Spinal cord (tissue), 10 donors: ENCODE measurements around the gene HLA-B. TPM values are rescaled to one million over a fixed set of nuclear protein-coding genes. Genes with fewer than 3 reads are reported as not detected.

ENCODE experiments used
- DNase-seq, 6 donors: peaks; one replicate each; pipeline versions ENCODE4 v3.0.0 to v3.0.0-alpha.2; 2013 to 2015; ENCODE audit warnings: low spot score in 6 of 6, low read depth in 4 of 6
- H3K27ac ChIP-seq: one replicate; pipeline ENCODE4 v1.5.1; 2013; ENCODE audit warnings: low read depth, low read length, control low read depth
- H3K27me3 ChIP-seq: one replicate; pipeline ENCODE4 v1.6.1; 2013; ENCODE audit warnings: low read length; ENCODE audit not compliant: control insufficient read depth, insufficient read depth
- H3K36me3 ChIP-seq: one replicate; pipeline ENCODE4 v1.6.1; 2013; ENCODE audit warnings: low read length; ENCODE audit not compliant: control insufficient read depth, insufficient read depth
- H3K4me1 ChIP-seq: one replicate; pipeline ENCODE4 v1.6.1; 2013; ENCODE audit warnings: low read length; ENCODE audit not compliant: control insufficient read depth, insufficient read depth
- H3K4me3 ChIP-seq: one replicate; pipeline ENCODE4 v1.5.1; 2013; ENCODE audit warnings: low read depth, low read length, control low read depth
- H3K9me3 ChIP-seq: one replicate; pipeline ENCODE4 v1.6.1; 2013; ENCODE audit warnings: low read length; ENCODE audit not compliant: control insufficient read depth, insufficient read depth
- WGBS: methylation state at CpG from one replicate; pipeline ENCODE4 v1.1.5; 2013; ENCODE audit warnings: missing lambda C conversion rate; ENCODE audit not compliant: insufficient coverage; 5-methylcytosine and 5-hydroxymethylcytosine counted together
- polyA plus RNA-seq, 2 donors: library from polyadenylated mRNA; unstranded; fragments of 120-200 nt; gene quantifications; one replicate each; pipeline ENCODE4 v1.2.1, GENCODE V29; 2013; ENCODE audit not compliant: insufficient read length in 2 of 2
- total RNA-seq, 2 donors: library from RNA; depleted of rRNA in 1 of 2; stranded (reverse); fragments of 120-200 nt in 1 of 2; fragments of >200 nt in 1 of 2; gene quantifications; one replicate each; pipeline versions ENCODE4 v1.2.3 to v1.2.4, GENCODE V29; 2013 to 2014
- donor health status: healthy.

HLA-B gene
- total and polyA plus RNA-seq, 4 donors, result 126 to 189 (median 151) TPM

- H3K27me3 ChIP-seq, result peaks cover 20% of the 10 kb centered on the region
- WGBS, result 89% methylated on average over 3 of the region's 5 CpGs
- DNase-seq, result no peak
- H3K9me3 ChIP-seq, result no peaks in the 10 kb centered on the region
- H3K4me3 ChIP-seq, result no peak overlapping the region
- H3K36me3 ChIP-seq, result no peaks in the 10 kb centered on the region
- H3K4me1 ChIP-seq, result peaks cover 10% of the 10 kb centered on the region
- no peak overlapping the region for H3K27ac ChIP-seq
These were observed 1.4 kb downstream of the HLA-B start for GRCh38 chr6:31355583-31355948.

- Histone ChIP-seq H3K27me3 (peaks cover 16% of the 10 kb centered on the region), H3K4me1 (peaks cover 10% of the 10 kb centered on the region), H3K36me3 (no peaks in the 10 kb centered on the region), H3K9me3 (no peaks in the 10 kb centered on the region), H3K27ac (no peak overlapping the region), H3K4me3 (no peak overlapping the region)
- DNase-seq, result no peak
- 88% methylated on average over 6 of the region's 11 CpGs for WGBS
These were observed 2.0 kb downstream of the HLA-B start for GRCh38 chr6:31354864-31355582.

GRCh38 chr6:31354158-31354863 is 2.7 kb downstream of the HLA-B start:
- Histone ChIP-seq H3K4me1 (peaks cover 10% of the 10 kb centered on the region), H3K4me3 (no peak overlapping the region), H3K27ac (no peak overlapping the region), H3K9me3 (no peaks in the 10 kb centered on the region), H3K27me3 (peaks cover 14% of the 10 kb centered on the region), H3K36me3 (no peaks in the 10 kb centered on the region)
- WGBS, result 94% methylated on average over 1 of the region's 11 CpGs
- no peak for DNase-seq

- Histone ChIP-seq H3K9me3 (no peaks in the 10 kb centered on the region), H3K27ac (no peak overlapping the region), H3K4me1 (peaks cover 10% of the 10 kb centered on the region), H3K27me3 (peaks cover 10% of the 10 kb centered on the region), H3K36me3 (no peaks in the 10 kb centered on the region), H3K4me3 (no peak overlapping the region)
- peak in 1 of 6 donors; percentile 6 for DNase-seq
- 69% methylated on average over 4 of the region's 6 CpGs for WGBS
These were observed 3.5 kb downstream of the HLA-B start for GRCh38 chr6:31353384-31353945.

- WGBS, result 78% methylated on average over 2 of the region's 6 CpGs
- H3K4me1 ChIP-seq, result peaks cover 10% of the 10 kb centered on the region
- no peak for DNase-seq
- H3K4me3 ChIP-seq, result no peak overlapping the region
- no peaks in the 10 kb centered on the region for H3K36me3 ChIP-seq
- H3K27me3 ChIP-seq, result peaks cover 7% of the 10 kb centered on the region
- H3K27ac ChIP-seq, result no peak overlapping the region
- no peaks in the 10 kb centered on the region for H3K9me3 ChIP-seq
These were observed 4.1 kb downstream of the HLA-B start for GRCh38 chr6:31352683-31353383.

GRCh38 chr6:31352310-31352682 is 4.7 kb downstream of the HLA-B start:
- Histone ChIP-seq H3K36me3 (no peaks in the 10 kb centered on the region), H3K9me3 (no peaks in the 10 kb centered on the region), H3K27ac (no peak overlapping the region), H3K4me1 (peaks cover 10% of the 10 kb centered on the region), H3K27me3 (peaks cover 7% of the 10 kb centered on the region), H3K4me3 (no peak overlapping the region)
- DNase-seq, result no peak
- WGBS, result 71% methylated on average over 8 of the region's 8 CpGs

GRCh38 chr6:31351401-31352309 is 5.3 kb downstream of the HLA-B start:
- DNase-seq, result no peak
- Histone ChIP-seq H3K4me3 (no peak overlapping the region), H3K4me1 (peaks cover 10% of the 10 kb centered on the region), H3K27me3 (peaks cover 7% of the 10 kb centered on the region), H3K36me3 (no peaks in the 10 kb centered on the region), H3K27ac (no peak overlapping the region), H3K9me3 (no peaks in the 10 kb centered on the region)
- WGBS, result 43% methylated on average over 3 of the region's 8 CpGs

- no peak overlapping the region for H3K27ac ChIP-seq
- H3K36me3 ChIP-seq, result no peaks in the 10 kb centered on the region
- 57% methylated on average over 1 of the region's 3 CpGs for WGBS
- no peaks in the 10 kb centered on the region for H3K9me3 ChIP-seq
- no peak for DNase-seq
- peaks cover 3% of the 10 kb centered on the region for H3K27me3 ChIP-seq
- H3K4me1 ChIP-seq, result peaks cover 9% of the 10 kb centered on the region
- H3K4me3 ChIP-seq, result no peak overlapping the region
These were observed 6.0 kb downstream of the HLA-B start for GRCh38 chr6:31351033-31351380.
